Measurements from ENCODE around the gene CHRNB1. TPM values are rescaled to one million over a fixed set of nuclear protein-coding genes. Genes with fewer than 3 reads are reported as not detected.

CHRNB1 gene
- total RNA-seq, 2 donors from 2014 or later, result 2.6 to 8.8 TPM

GRCh38 chr17:7460850-7461660, 16.2 kb downstream of the CHRNB1 start:
- no peaks in the 10 kb centered on the region for H3K27me3 ChIP-seq
- no peak overlapping the region for H3K4me3 ChIP-seq
- DNase-seq (no peak), ATAC-seq (no peak)
- TF ChIP-seq, protein P1, sequence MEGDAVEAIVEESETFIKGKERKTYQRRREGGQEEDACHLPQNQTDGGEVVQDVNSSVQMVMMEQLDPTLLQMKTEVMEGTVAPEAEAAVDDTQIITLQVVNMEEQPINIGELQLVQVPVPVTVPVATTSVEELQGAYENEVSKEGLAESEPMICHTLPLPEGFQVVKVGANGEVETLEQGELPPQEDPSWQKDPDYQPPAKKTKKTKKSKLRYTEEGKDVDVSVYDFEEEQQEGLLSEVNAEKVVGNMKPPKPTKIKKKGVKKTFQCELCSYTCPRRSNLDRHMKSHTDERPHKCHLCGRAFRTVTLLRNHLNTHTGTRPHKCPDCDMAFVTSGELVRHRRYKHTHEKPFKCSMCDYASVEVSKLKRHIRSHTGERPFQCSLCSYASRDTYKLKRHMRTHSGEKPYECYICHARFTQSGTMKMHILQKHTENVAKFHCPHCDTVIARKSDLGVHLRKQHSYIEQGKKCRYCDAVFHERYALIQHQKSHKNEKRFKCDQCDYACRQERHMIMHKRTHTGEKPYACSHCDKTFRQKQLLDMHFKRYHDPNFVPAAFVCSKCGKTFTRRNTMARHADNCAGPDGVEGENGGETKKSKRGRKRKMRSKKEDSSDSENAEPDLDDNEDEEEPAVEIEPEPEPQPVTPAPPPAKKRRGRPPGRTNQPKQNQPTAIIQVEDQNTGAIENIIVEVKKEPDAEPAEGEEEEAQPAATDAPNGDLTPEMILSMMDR (IDR thresholded peaks at IDR 0.05), result no peak
- TF ChIP-seq POLR2A (IDR thresholded peaks at IDR 0.05), result no peak
- H3K9me3 ChIP-seq, result no peaks in the 10 kb centered on the region
- WGBS, 2 donors, result 94 to 96% methylated on average over 7 of the region's 7 CpGs
- intact Hi-C loops (cut with DNase I), result no loop called here
- H3K27ac ChIP-seq, result no peak overlapping the region
- H3K4me1 ChIP-seq, result peaks cover 15% of the 10 kb centered on the region
- peaks cover 0 to 7% of the 10 kb centered on the region in 2 donors for H3K36me3 ChIP-seq (replicated peaks in 1 of 2; ENCODE audit: insufficient read depth in 1 of 2, low read depth in 2 of 2)

GRCh38 chr17:7462474-7463371, 17.9 kb downstream of the CHRNB1 start:
- intact Hi-C loops (cut with DNase I), result no loop called here
- WGBS, 2 donors, result 91 to 97% methylated on average over 24 to 31 of the region's 44 CpGs
- Histone ChIP-seq H3K27me3 (no peaks in the 10 kb centered on the region), H3K4me3 (no peak overlapping the region), H3K9me3 (no peaks in the 10 kb centered on the region), H3K4me1 (peaks cover 19% of the 10 kb centered on the region), H3K27ac (no peak overlapping the region), H3K36me3 (replicated peaks in 1 of 2; ENCODE audit: insufficient read depth in 1 of 2, low read depth in 2 of 2) (peaks cover 0 to 7% of the 10 kb centered on the region in 2 donors)
- TF ChIP-seq, protein P1 (IDR thresholded peaks at IDR 0.05), result no peak
- TF ChIP-seq POLR2A (IDR thresholded peaks at IDR 0.05), result no peak
- no peak for ATAC-seq
- DNase-seq, result no peak

DNA sequence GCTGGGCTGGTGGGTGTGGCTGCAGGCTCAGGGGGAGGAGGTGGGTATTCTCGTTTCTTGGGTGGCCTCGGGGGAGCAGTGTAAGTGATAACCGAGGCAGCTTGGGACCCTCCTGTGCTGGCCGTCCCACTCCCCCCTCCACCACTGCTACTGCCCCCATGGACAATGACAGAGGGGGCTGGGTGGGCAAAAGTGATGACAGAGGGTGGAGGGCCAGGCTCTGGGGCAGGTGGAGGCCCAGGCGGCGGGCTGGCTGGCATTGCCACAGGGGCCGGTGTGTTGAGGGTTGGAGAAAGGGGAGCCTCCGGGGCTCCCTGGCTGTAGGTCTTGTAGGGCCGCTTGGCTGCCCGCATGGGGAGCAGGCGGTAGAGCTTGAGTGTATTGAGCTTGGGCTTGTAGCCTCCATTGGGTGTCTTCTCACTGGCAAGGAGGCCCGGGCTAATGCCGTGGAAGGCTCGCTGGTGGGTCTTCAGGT, 18.5 kb downstream of the CHRNB1 start:
- intact Hi-C loops (cut with DNase I), result no loop called here
- no peak for DNase-seq
- Histone ChIP-seq H3K36me3 (replicated peaks in 1 of 2; ENCODE audit: insufficient read depth in 1 of 2, low read depth in 2 of 2) (peaks cover 0 to 7% of the 10 kb centered on the region in 2 donors), H3K4me1 (peaks cover 24% of the 10 kb centered on the region), H3K9me3 (no peaks in the 10 kb centered on the region), H3K27me3 (no peaks in the 10 kb centered on the region), H3K27ac (no peak overlapping the region), H3K4me3 (no peak overlapping the region)
- TF ChIP-seq POLR2A (IDR thresholded peaks at IDR 0.05), result no peak
- TF ChIP-seq, protein P1 (IDR thresholded peaks at IDR 0.05), result no peak
- WGBS, 2 donors, result 85 to 90% methylated on average over 8 to 14 of the region's 14 CpGs
- ATAC-seq, result no peak

GRCh38 chr17:7464081-7464480, 19.2 kb downstream of the CHRNB1 start:
- intact Hi-C loops (cut with DNase I), result no loop called here
- WGBS, 2 donors, result 94 to 96% methylated on average over 7 to 9 of the region's 9 CpGs
- Histone ChIP-seq H3K27ac (no peak overlapping the region), H3K4me3 (no peak overlapping the region), H3K9me3 (no peaks in the 10 kb centered on the region), H3K27me3 (no peaks in the 10 kb centered on the region), H3K4me1 (peaks cover 30% of the 10 kb centered on the region), H3K36me3 (replicated peaks in 1 of 2; ENCODE audit: insufficient read depth in 1 of 2, low read depth in 2 of 2) (peaks cover 0 to 7% of the 10 kb centered on the region in 2 donors)
- ATAC-seq (no peak), DNase-seq (no peak)
- no peak for TF ChIP-seq POLR2A (IDR thresholded peaks at IDR 0.05)
- TF ChIP-seq, protein P1 (IDR thresholded peaks at IDR 0.05), result no peak

Measured in body of pancreas (tissue), 4 donors.